PC-9 (cell line): Measurements from ENCODE around the gene SPRED2. TPM values are rescaled to one million over a fixed set of nuclear protein-coding genes. Genes with fewer than 3 reads are reported as not detected.
A peak's percentile ranks its signal among the peaks of the same experiment; 100 is the strongest.

ENCODE experiments used
- BruUV-seq: library from RNA; stranded (reverse); fragments of 400-500 nt; replicated peaks from 2 replicates; lab custom pipeline; 2021; lab: Mats Ljungman, UMichigan
- CTCF ChIA-PET: fragments of 300-600 bp; sonication (Branson Sonifier 250); formaldehyde crosslinking; loops from one replicate; lab custom pipeline; 2022; ENCODE audit warnings: antibody characterized with exemption; lab: Charles Lee
- POLR2A ChIA-PET: fragments of 300-600 bp; sonication (Branson Sonifier 250); formaldehyde crosslinking; loops from one replicate; lab custom pipeline; 2022; ENCODE audit warnings: antibody characterized with exemption; ENCODE audit not compliant: unreplicated experiment; lab: Charles Lee
- DNase-seq, 2 experiments: peaks; one replicate each; pipeline versions ENCODE4 v3.0.0 to v3.0.0-alpha.2; 2015 to 2022; ENCODE audit warnings: mixed read lengths in 1 of 2
- H2AFZ ChIP-seq: fragments of 200-600 bp; sonication (generic); 2 replicates; pipeline ENCODE4 v1.8.1; 2017; ENCODE audit warnings: antibody characterized with exemption
- H3F3A ChIP-seq: fragments of 200-600 bp; sonication (generic); 2 replicates; pipeline ENCODE4 v1.8.1; 2017; ENCODE audit warnings: antibody characterized with exemption, mild to moderate bottlenecking, low read depth; ENCODE audit not compliant: insufficient read depth
- H3K27ac ChIP-seq: fragments of 200-600 bp; sonication (generic); 2 replicates; pipeline ENCODE4 v1.6.1; 2016; ENCODE audit warnings: mixed run types
- H3K27me3 ChIP-seq: fragments of 200-600 bp; sonication (generic); 2 replicates; pipeline ENCODE4 v1.6.1; 2016; ENCODE audit warnings: low read depth, mixed run types; ENCODE audit not compliant: insufficient read depth
- H3K36me3 ChIP-seq: fragments of 200-600 bp; sonication (generic); 2 replicates; pipeline ENCODE4 v1.6.1; 2016; ENCODE audit warnings: low read depth, mixed run types
- H3K4me1 ChIP-seq: fragments of 200-600 bp; sonication (generic); replicated peaks from 2 replicates; pipeline ENCODE4 v1.6.1; 2016; ENCODE audit warnings: mixed run types; ENCODE audit not compliant: insufficient read depth
- H3K4me2 ChIP-seq: fragments of 200-600 bp; sonication (generic); 2 replicates; pipeline ENCODE4 v1.6.1; 2017; ENCODE audit warnings: mixed run types
- H3K4me3 ChIP-seq: fragments of 200-600 bp; sonication (generic); 2 replicates; pipeline ENCODE4 v1.6.1; 2016; ENCODE audit warnings: mixed run types
- H3K79me2 ChIP-seq: fragments of 200-600 bp; sonication (generic); 2 replicates; pipeline ENCODE4 v1.6.1; 2017; ENCODE audit warnings: low read depth, mixed run types
- H3K9me2 ChIP-seq: fragments of 200-600 bp; sonication (generic); 2 replicates; pipeline ENCODE4 v1.8.1; 2017; ENCODE audit warnings: mild to moderate bottlenecking; ENCODE audit not compliant: insufficient read depth
- H3K9me3 ChIP-seq: fragments of 200-600 bp; sonication (generic); 2 replicates; pipeline ENCODE4 v1.8.1; 2016; ENCODE audit warnings: low read depth; ENCODE audit not compliant: insufficient read depth
- H4K20me1 ChIP-seq: fragments of 200-600 bp; sonication (generic); 2 replicates; pipeline ENCODE4 v1.8.1; 2017; ENCODE audit not compliant: insufficient read depth
- EZH2 ChIP-seq: fragments of 200-600 bp; sonication (generic); IDR thresholded peaks from 2 replicates; pipeline ENCODE4 v1.8.0; 2017; ENCODE audit warnings: antibody characterized with exemption, low read depth
- intact Hi-C: fragments of 100-400 bp; cut with micrococcal nuclease; formaldehyde crosslinking; loops from one replicate; pipeline ENCODE4 v1.10.0; 2022; ENCODE audit not compliant: unreplicated experiment
- total RNA-seq: library from RNA; stranded (reverse); gene quantifications from 2 replicates; pipeline ENCODE4 v1.2.3, GENCODE V29; 2021
- TF ChIP-seq, protein P1 (sequence below): fragments of 200-600 bp; sonication (generic); conservative IDR thresholded peaks from 2 replicates; pipeline ENCODE4 v1.6.1; 2017; ENCODE audit warnings: mixed run types, antibody characterized with exemption, mild to moderate bottlenecking, moderate library complexity

The SPRED2 gene
- total RNA-seq, 1 experiment from 2014 or later = 33.6 TPM

DNA sequence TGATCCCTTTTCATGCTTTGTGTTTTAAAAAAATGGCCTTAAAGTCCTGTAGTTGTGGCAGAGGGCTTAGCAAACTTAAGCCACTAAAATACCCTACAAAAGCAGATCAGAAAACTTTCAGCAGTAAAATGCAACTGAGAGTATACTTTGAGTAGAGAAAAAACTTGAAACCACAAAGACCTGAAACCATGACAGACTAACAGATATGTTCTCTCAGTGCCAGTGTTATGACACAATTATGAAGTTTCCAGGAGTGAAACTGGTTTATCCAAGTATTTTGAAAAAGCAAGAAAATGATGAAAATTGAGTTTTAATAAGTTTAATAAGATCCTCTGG lies 74.5 kb downstream of the SPRED2 start:
- ChIA-PET POLR2A (no interaction called here), CTCF (no interaction called here)
- DNase-seq = no peak
- TF ChIP-seq, protein P1, sequence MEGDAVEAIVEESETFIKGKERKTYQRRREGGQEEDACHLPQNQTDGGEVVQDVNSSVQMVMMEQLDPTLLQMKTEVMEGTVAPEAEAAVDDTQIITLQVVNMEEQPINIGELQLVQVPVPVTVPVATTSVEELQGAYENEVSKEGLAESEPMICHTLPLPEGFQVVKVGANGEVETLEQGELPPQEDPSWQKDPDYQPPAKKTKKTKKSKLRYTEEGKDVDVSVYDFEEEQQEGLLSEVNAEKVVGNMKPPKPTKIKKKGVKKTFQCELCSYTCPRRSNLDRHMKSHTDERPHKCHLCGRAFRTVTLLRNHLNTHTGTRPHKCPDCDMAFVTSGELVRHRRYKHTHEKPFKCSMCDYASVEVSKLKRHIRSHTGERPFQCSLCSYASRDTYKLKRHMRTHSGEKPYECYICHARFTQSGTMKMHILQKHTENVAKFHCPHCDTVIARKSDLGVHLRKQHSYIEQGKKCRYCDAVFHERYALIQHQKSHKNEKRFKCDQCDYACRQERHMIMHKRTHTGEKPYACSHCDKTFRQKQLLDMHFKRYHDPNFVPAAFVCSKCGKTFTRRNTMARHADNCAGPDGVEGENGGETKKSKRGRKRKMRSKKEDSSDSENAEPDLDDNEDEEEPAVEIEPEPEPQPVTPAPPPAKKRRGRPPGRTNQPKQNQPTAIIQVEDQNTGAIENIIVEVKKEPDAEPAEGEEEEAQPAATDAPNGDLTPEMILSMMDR = no peak
- Histone ChIP-seq H3K36me3 (no peaks in the 10 kb centered on the region; the same call in 1 of the 2 replicates), H3K4me2 (no peak overlapping the region), H3K79me2 (peaks cover 90% of the 10 kb centered on the region), H3F3A (peaks cover 11% of the 10 kb centered on the region; the same call in 1 of the 2 replicates), H3K27me3 (no peaks in the 10 kb centered on the region), H3K9me3 (no peaks in the 10 kb centered on the region), H3K4me1 (peaks cover 20% of the 10 kb centered on the region), H2AFZ (no peak overlapping the region), H3K9me2 (no peaks in the 10 kb centered on the region), H3K27ac (no peak overlapping the region), H4K20me1 (peaks cover 11% of the 10 kb centered on the region), H3K4me3 (no peak overlapping the region)
- intact Hi-C loops = no loop called here
- BruUV-seq = no TSS peak

DNA sequence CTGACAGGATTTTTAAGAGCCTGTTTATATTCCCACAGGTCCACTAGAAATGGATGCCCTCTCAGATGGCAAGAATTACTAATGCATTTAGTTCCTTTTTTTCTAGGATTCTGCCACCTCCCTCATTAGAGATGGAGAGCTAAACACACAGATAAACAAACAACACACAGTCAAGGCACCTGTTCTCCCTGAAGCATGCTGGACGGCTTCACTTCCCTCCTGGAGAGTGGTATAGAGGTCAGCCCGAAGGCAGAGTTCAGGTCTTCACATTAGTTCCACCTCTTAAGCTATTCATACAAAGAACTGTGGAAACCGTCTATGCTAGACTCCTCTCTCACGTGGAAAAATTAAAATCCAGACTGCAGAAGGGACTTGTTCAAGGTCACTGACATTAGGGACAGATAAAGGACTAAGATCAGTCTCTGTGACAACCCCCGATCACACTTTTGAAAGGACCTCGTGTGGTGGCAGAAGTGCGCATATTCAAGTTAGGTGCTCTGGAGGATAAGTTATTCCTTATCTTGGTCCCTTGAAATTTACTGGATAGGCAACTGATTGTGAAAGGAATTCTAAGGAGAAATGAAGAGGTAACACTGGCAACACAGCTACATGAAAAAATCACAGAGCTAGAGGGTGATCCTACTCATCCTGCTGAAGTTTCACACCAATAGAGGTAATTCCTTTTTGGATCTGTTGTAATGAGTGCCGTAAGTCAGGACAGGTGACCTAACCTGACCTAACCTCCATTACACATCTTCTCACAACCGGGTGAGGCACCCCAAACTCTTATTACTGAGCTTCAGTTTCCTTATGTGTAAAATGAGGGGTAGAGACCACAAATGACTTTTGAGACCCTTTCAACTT lies 75.1 kb downstream of the SPRED2 start:
- Histone ChIP-seq H4K20me1 (peaks cover 11% of the 10 kb centered on the region), H3K79me2 (peaks cover 89% of the 10 kb centered on the region), H3K27me3 (no peaks in the 10 kb centered on the region), H3F3A (peaks cover 11% of the 10 kb centered on the region; the same call in 1 of the 2 replicates), H3K4me2 (no peak overlapping the region), H3K4me3 (no peak overlapping the region), H3K36me3 (no peaks in the 10 kb centered on the region; the same call in 1 of the 2 replicates), H2AFZ (no peak overlapping the region), H3K27ac (no peak overlapping the region), H3K4me1 (peaks cover 20% of the 10 kb centered on the region), H3K9me3 (no peaks in the 10 kb centered on the region), H3K9me2 (no peaks in the 10 kb centered on the region)
- DNase-seq = no peak
- no peak for TF ChIP-seq EZH2
- TF ChIP-seq, protein P1 = no peak
- intact Hi-C loops = no loop called here
- BruUV-seq = no TSS peak
- POLR2A ChIA-PET = interaction anchor here (0.5 to 0.6 kb wide), 2 partner anchors 148 to 834 kb away, joined by 3 to 5 read pairs; no protein-coding TSS in a partner anchor
- CTCF ChIA-PET = no interaction called here

DNA sequence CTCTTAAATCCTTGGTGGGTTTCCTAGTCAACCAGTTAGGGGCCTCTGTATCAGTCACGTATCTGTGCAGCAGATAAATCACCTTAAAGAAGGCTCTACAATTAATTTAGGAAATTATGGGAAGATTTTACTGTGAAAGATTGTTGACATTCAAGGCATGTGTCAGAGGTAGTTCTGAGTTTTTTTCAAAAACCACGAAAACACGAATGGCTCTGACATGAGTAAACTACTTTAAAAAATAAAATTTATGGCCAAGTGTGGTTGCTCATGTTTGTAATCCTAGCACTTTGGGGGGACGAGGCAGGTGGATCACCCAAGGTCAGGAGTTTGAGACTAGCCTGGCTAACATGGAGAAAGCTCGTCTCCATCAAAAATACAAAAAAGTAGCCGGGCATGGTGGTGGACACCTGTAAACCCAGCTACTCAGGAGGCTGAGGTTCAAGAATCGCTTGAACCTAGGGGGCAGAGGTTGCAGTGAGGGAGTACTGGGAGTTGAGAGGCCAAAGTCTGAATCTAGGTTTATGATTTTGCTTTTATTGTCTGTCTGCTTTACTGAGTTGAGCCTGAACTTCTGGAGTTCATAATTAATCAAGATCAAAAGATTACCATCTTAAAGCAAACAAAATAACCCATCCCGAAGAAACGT lies 77.1 kb downstream of the SPRED2 start:
- BruUV-seq = no TSS peak
- H3K4me3 ChIP-seq = no peak overlapping the region
- DNase-seq = no peak
- H4K20me1 ChIP-seq = peaks cover 15% of the 10 kb centered on the region
- peaks cover 26% of the 10 kb centered on the region for H3K4me1 ChIP-seq
- POLR2A ChIA-PET = no interaction called here
- TF ChIP-seq, protein P1 = no peak
- TF ChIP-seq EZH2 = no peak
- no peaks in the 10 kb centered on the region; the same call in 1 of the 2 replicates for H3K36me3 ChIP-seq
- H3K9me3 ChIP-seq = no peaks in the 10 kb centered on the region
- peaks cover 89% of the 10 kb centered on the region for H3K79me2 ChIP-seq
- peaks cover 11% of the 10 kb centered on the region; the same call in 1 of the 2 replicates for H3F3A ChIP-seq
- no peaks in the 10 kb centered on the region for H3K9me2 ChIP-seq
- CTCF ChIA-PET = no interaction called here
- H3K27ac ChIP-seq = peak overlapping the region; percentile 51
- intact Hi-C loops = no loop called here
- H3K27me3 ChIP-seq = no peaks in the 10 kb centered on the region
- H2AFZ ChIP-seq = no peak overlapping the region
- peak overlapping the region; percentile 38; the same call in 1 of the 2 replicates for H3K4me2 ChIP-seq
